Neural progenitor cell (in vitro differentiated cells): ENCODE data around the gene YIPF2. TPM values are rescaled to one million over a fixed set of nuclear protein-coding genes. Genes with fewer than 3 reads are reported as not detected.

Experiments used
- DNase-seq: peaks from one replicate; pipeline ENCODE4 v3.0.0-alpha.2; 2016; ENCODE audit warnings: low spot score
- H2AFZ ChIP-seq: fragments of 200-600 bp; sonication (generic); replicated peaks from 2 replicates; pipeline ENCODE4 v1.6.1; 2016; ENCODE audit warnings: antibody characterized with exemption
- H3F3A ChIP-seq: fragments of 200-600 bp; sonication (generic); 2 replicates; pipeline ENCODE4 v1.6.1; 2016; ENCODE audit warnings: antibody characterized with exemption, low read depth
- H3K27ac ChIP-seq: fragments of 200-600 bp; sonication (generic); 2 replicates; pipeline ENCODE4 v1.5.1; 2016; ENCODE audit warnings: mild to moderate bottlenecking
- H3K27me3 ChIP-seq: fragments of 200-600 bp; sonication (generic); 2 replicates; pipeline ENCODE4 v1.6.1; 2016; ENCODE audit warnings: mild to moderate bottlenecking, moderate library complexity
- H3K36me3 ChIP-seq: fragments of 200-600 bp; sonication (generic); 2 replicates; pipeline ENCODE4 v1.5.1; 2016
- H3K4me1 ChIP-seq: fragments of 200-600 bp; sonication (generic); 2 replicates; pipeline ENCODE4 v1.6.1; 2016; ENCODE audit warnings: mixed run types
- H3K4me2 ChIP-seq: fragments of 200-600 bp; sonication (generic); 2 replicates; pipeline ENCODE4 v1.6.1; 2016
- H3K4me3 ChIP-seq: fragments of 200-600 bp; sonication (generic); 2 replicates; pipeline ENCODE4 v1.5.1; 2016
- H3K79me2 ChIP-seq: fragments of 200-600 bp; sonication (generic); 2 replicates; pipeline ENCODE4 v1.6.1; 2016; ENCODE audit warnings: low read depth
- H3K9ac ChIP-seq: fragments of 200-600 bp; sonication (generic); 2 replicates; pipeline ENCODE4 v1.6.1; 2016
- H3K9me3 ChIP-seq: fragments of 200-600 bp; sonication (generic); 2 replicates; pipeline ENCODE4 v1.5.1; 2016; ENCODE audit warnings: low read depth
- H4K20me1 ChIP-seq: fragments of 200-600 bp; sonication (generic); 2 replicates; pipeline ENCODE4 v1.6.1; 2016; ENCODE audit warnings: low read depth
- H3K27ac Mint-ChIP-seq: 3 replicates; pipeline ENCODE4 v1.8.0; 2021; ENCODE audit warnings: mixed read lengths
- H3K27me3 Mint-ChIP-seq: 2 replicates; pipeline ENCODE4 v1.8.0; 2022; ENCODE audit warnings: low read depth, mild to moderate bottlenecking, inconsistent platforms, moderate library complexity, mixed read lengths; ENCODE audit not compliant: insufficient read depth
- H3K36me3 Mint-ChIP-seq: 3 replicates; pipeline ENCODE4 v1.8.0; 2021; ENCODE audit warnings: mixed read lengths
- H3K4me1 Mint-ChIP-seq: 3 replicates; pipeline ENCODE4 v1.8.0; 2021; ENCODE audit warnings: mixed read lengths
- H3K4me3 Mint-ChIP-seq: 3 replicates; pipeline ENCODE4 v1.8.0; 2021; ENCODE audit warnings: mild to moderate bottlenecking, moderate library complexity, mixed read lengths
- H3K9me3 Mint-ChIP-seq: 3 replicates; pipeline ENCODE4 v1.8.0; 2020; ENCODE audit warnings: mixed read lengths
- EZH2 ChIP-seq: fragments of 200-600 bp; sonication (generic); IDR thresholded peaks from 2 replicates; pipeline ENCODE4 v1.6.1; 2017; ENCODE audit warnings: antibody characterized with exemption, mild to moderate bottlenecking, moderate library complexity
- EZH2phosphoT487 ChIP-seq: fragments of 200-600 bp; sonication (generic); IDR thresholded peaks from 2 replicates; pipeline ENCODE4 v1.6.1; 2017; ENCODE audit warnings: antibody characterized with exemption
- total RNA-seq: library from RNA; depleted of rRNA; stranded (reverse); fragments of >200 nt; gene quantifications from 2 replicates; pipeline ENCODE4 v1.2.3, GENCODE V29; 2015; ENCODE audit warnings: low replicate concordance
- TF ChIP-seq, protein P1 (sequence below): fragments of 200-600 bp; sonication (generic); IDR thresholded peaks from 2 replicates; pipeline ENCODE4 v1.5.1; 2017; ENCODE audit warnings: antibody characterized with exemption, mild to moderate bottlenecking

The YIPF2 gene
- total RNA-seq, 1 donor from 2014 or later: 11.9 TPM

DNA sequence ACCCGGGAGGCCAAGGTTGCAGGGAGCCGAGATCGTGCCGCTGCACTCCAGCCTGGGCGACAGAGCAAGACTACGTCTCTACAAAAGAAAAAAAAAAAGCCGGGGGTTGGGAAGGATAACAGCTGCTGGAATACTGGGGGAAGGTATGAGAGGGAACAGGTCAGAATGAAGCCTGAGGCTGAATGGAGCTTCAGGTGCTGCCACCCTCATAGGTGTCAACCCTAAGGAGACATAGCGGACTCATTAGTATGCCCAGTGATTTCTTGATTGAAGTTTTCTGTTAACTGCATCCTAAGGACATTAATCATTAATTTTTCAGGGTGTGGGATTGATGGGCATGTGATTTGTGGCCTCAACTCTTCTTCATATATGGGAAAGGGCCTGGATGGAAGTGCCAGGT, 38.4 kb upstream of the YIPF2 start:
- Histone ChIP-seq H3K79me2 (peaks cover 100% of the 10 kb centered on the region), H3K4me3 (no peak overlapping the region), H3F3A (peaks cover 4% of the 10 kb centered on the region), H4K20me1 (peaks cover 99% of the 10 kb centered on the region), H3K9me3 (no peaks in the 10 kb centered on the region), H3K36me3 (no peaks in the 10 kb centered on the region), H2AFZ (no peak overlapping the region), H3K27me3 (no peaks in the 10 kb centered on the region), H3K27ac (no peak overlapping the region), H3K4me2 (no peak overlapping the region), H3K9ac (no peak overlapping the region), H3K4me1 (peaks cover 13% of the 10 kb centered on the region)
- no peak for DNase-seq
- Mint-ChIP-seq H3K9me3 (no peaks in the 10 kb centered on the region), H3K4me1 (peaks cover 47% of the 10 kb centered on the region), H3K4me3 (peak overlapping the region; percentile 64), H3K27me3 (peaks cover 2% of the 10 kb centered on the region), H3K36me3 (peaks cover 33% of the 10 kb centered on the region), H3K27ac (peak overlapping the region; percentile 91)
- TF ChIP-seq, protein P1, sequence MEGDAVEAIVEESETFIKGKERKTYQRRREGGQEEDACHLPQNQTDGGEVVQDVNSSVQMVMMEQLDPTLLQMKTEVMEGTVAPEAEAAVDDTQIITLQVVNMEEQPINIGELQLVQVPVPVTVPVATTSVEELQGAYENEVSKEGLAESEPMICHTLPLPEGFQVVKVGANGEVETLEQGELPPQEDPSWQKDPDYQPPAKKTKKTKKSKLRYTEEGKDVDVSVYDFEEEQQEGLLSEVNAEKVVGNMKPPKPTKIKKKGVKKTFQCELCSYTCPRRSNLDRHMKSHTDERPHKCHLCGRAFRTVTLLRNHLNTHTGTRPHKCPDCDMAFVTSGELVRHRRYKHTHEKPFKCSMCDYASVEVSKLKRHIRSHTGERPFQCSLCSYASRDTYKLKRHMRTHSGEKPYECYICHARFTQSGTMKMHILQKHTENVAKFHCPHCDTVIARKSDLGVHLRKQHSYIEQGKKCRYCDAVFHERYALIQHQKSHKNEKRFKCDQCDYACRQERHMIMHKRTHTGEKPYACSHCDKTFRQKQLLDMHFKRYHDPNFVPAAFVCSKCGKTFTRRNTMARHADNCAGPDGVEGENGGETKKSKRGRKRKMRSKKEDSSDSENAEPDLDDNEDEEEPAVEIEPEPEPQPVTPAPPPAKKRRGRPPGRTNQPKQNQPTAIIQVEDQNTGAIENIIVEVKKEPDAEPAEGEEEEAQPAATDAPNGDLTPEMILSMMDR: no peak
- TF ChIP-seq EZH2phosphoT487 (no peak), EZH2 (no peak)

DNA sequence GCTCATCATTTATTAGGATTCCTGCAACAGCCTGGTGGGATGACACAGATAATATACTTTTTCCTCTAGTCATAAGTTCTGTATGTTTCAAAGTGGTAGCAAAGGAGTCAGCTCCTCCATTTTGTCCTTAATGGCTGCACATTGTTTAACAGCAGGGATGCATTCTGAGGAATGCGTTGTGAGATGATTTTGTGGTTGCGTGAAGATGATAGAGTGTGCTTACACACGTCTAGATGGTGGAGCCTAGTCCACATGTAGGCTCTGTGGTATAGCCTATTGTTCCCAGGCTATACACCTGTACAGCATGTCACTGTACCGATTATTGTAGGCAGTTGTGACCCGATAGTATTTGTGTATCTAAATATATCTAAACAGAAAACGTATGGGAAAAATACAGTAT, 37.0 kb upstream of the YIPF2 start:
- Histone ChIP-seq H3K9me3 (no peaks in the 10 kb centered on the region), H2AFZ (no peak overlapping the region), H4K20me1 (peaks cover 85% of the 10 kb centered on the region), H3K4me1 (peaks cover 13% of the 10 kb centered on the region), H3K9ac (no peak overlapping the region), H3K79me2 (peaks cover 92% of the 10 kb centered on the region), H3K4me3 (no peak overlapping the region), H3K4me2 (no peak overlapping the region), H3K36me3 (no peaks in the 10 kb centered on the region), H3K27me3 (no peaks in the 10 kb centered on the region), H3K27ac (no peak overlapping the region), H3F3A (peaks cover 10% of the 10 kb centered on the region)
- no peak overlapping the region for H3K27ac Mint-ChIP-seq
- peaks cover 26% of the 10 kb centered on the region for H3K36me3 Mint-ChIP-seq
- no peak overlapping the region for H3K4me3 Mint-ChIP-seq
- peaks cover 42% of the 10 kb centered on the region for H3K4me1 Mint-ChIP-seq
- DNase-seq: no peak
- TF ChIP-seq, protein P1: no peak
- TF ChIP-seq EZH2 (no peak), EZH2phosphoT487 (no peak)
- peaks cover 7% of the 10 kb centered on the region for H3K27me3 Mint-ChIP-seq
- H3K9me3 Mint-ChIP-seq: no peaks in the 10 kb centered on the region

DNA sequence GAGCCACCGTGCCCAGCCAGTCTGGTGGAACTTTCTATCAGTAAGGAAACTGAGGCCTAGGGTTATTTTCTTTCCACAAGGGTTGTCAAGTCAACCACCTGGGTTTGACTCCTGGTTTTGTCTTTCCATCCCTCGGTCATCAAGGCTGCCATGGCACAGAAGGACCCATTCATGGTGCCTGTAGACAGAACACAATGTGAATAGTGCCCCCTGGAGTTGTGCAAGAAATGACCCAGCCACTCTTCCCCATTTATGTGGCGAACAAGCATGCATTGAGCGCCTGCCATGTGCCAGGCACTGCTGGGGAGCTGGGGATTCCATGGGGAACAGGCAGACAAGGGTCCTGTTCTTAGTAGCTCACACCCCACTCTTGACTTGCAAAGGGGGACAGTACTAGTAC, 36.5 kb upstream of the YIPF2 start:
- Mint-ChIP-seq H3K36me3 (peaks cover 21% of the 10 kb centered on the region), H3K27ac (no peak overlapping the region), H3K9me3 (no peaks in the 10 kb centered on the region), H3K4me1 (peaks cover 41% of the 10 kb centered on the region), H3K27me3 (peaks cover 7% of the 10 kb centered on the region), H3K4me3 (no peak overlapping the region)
- Histone ChIP-seq H3K79me2 (peaks cover 92% of the 10 kb centered on the region), H2AFZ (no peak overlapping the region), H3K4me1 (peaks cover 17% of the 10 kb centered on the region), H3K9me3 (no peaks in the 10 kb centered on the region), H3K27me3 (no peaks in the 10 kb centered on the region), H3F3A (peaks cover 14% of the 10 kb centered on the region), H3K9ac (no peak overlapping the region), H3K4me2 (no peak overlapping the region), H3K4me3 (no peak overlapping the region), H3K27ac (no peak overlapping the region), H4K20me1 (peaks cover 80% of the 10 kb centered on the region), H3K36me3 (no peaks in the 10 kb centered on the region)
- TF ChIP-seq EZH2phosphoT487: no peak
- TF ChIP-seq, protein P1: peak; percentile 22
- DNase-seq: no peak
